CD1c-positive myeloid dendritic cell (primary cell): ENCODE data around the gene EIF4E1B.
"Not testable (repeated sequence)": the region's sequence is repeated elsewhere in the genome, so short reads cannot be mapped to it uniquely, and the experiment has no call there.

Source experiments
- DNase-seq: peaks from one replicate; pipeline ENCODE4 v3.0.0-alpha.2; 2016; ENCODE audit errors: extremely low spot score

Gene EIF4E1B, protein sequence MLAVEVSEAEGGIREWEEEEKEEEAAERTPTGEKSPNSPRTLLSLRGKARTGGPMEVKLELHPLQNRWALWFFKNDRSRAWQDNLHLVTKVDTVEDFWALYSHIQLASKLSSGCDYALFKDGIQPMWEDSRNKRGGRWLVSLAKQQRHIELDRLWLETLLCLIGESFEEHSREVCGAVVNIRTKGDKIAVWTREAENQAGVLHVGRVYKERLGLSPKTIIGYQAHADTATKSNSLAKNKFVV

DNA sequence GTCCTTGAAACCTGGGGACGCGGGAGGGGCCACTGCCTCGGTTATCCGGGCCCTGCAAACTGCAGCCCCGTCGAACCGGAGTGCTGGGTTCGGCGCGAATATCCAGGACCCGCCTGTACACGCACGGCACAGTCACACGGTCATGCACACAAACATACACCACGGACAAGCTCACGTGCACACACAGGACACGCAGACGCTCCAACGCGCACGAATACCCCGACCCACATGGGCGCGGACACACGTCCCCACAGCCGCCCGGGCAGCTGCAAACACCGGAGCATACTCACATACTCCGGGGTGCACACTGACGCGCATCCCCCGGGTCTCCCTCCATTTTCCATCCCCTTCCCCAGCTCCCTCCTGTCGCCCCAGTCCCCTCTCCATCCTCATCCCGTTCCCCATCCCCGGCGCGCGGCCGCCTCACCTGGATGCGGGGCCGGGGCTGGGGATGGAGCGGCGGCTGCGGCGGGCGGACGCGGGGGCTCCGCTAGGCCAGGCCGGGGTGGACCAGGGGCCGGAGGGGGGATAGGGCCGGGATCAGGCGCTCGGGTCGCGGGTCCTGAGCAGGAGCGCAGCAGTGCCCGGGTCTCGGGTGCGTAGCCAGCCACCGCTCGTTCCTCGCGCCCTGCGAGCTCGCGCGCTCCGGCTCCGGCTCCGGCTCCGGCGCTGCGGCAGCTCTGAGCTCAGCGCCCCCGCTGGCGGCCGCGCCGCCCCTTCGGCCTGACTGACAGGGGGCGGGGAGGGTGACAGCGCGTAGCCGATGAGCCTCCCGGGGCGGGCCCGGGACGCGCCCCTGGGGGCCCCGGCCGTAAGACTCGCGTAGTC is at the start of gene EIF4E1B, which contains the start of gene SNCB:
EIF4E1B (plus strand) TSS at position 823 of the 828 bp plus-strand sequence. CDS start 12,113 bp downstream, outside the sequence.
SNCB (minus strand) TSS at position 682 of the 828 bp plus-strand sequence. CDS start 880 bp downstream, outside the sequence.
- DNase-seq = peak; percentile 22

DNA sequence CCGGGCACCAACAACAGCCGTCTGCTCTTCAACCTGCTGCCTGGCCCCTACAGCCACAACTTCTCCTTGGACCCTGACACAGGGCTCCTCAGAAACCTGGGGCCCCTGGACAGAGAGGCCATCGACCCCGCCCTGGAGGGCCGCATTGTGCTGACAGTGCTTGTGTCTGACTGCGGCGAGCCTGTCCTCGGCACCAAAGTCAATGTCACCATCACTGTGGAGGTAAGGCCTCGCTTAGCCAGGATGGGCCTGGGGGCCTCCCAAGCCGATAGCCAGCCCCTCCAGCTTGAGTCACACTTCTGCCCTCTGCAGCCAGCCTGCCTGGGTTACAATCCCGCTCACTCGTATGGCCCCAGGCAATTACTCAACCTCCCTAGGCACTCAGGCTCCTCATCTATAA is 49.1 kb upstream of the EIF4E1B start:
- DNase-seq = no peak

DNA sequence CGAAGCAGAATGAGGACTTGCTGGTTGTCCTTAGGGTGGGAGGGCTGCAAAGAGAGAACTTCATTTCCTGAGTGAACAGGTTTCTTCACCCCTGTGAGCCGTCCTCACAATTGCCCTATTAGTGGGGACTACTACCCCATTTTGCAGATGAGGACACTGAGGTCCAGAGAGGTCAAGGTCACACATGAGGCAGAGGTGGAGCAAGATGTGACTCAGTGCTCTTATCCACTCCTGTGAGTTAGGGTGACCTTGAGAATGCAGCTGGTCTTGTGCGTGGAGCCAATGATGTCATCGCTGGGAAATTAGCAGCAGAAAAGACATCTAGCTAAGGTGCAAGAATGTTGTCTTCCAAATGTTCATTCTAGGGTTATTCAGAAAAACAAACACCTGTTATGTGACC is 47.4 kb upstream of the EIF4E1B start:
- no peak for DNase-seq

DNA sequence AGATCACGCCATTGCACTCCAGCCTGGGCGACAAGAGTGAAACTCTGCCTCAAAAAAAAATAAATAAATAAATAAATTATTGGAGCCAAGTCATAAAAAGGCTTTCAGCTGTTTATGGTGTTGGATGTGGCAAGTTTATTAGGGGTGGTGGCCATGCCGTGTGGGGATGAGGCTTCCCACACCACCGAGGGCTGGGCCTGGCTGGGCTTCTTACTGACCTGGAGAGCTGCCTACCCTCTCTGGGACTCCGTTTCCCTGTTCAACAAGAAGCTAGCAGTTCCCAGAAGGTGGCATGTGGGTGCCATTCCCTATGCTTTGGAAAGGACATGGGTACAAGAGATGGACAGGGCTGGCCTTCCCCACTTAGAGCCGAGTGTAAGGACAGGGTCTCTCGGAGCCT is 43.1 kb upstream of the EIF4E1B start:
- DNase-seq = no peak

DNA sequence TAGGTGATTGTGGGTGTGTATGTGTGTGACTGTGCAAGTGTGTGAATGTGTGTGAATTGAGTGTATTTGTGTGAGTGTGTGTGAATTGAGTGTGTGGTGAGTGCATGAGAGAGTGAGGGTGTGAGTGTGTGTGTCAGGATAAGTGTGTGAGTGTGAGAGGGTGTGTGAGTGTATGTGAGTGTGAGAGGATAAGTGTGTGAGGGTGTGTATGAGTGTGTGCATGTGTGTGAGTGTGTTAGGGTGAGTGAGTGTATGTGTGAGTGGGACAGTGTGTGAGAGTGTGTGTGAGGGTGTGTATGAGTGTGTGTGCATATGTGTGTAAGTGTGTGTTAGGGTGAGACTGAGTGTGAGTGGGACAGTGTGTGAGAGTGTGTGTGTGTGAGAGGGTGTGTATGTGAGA is 42.2 kb upstream of the EIF4E1B start:
- DNase-seq = no peak

DNA sequence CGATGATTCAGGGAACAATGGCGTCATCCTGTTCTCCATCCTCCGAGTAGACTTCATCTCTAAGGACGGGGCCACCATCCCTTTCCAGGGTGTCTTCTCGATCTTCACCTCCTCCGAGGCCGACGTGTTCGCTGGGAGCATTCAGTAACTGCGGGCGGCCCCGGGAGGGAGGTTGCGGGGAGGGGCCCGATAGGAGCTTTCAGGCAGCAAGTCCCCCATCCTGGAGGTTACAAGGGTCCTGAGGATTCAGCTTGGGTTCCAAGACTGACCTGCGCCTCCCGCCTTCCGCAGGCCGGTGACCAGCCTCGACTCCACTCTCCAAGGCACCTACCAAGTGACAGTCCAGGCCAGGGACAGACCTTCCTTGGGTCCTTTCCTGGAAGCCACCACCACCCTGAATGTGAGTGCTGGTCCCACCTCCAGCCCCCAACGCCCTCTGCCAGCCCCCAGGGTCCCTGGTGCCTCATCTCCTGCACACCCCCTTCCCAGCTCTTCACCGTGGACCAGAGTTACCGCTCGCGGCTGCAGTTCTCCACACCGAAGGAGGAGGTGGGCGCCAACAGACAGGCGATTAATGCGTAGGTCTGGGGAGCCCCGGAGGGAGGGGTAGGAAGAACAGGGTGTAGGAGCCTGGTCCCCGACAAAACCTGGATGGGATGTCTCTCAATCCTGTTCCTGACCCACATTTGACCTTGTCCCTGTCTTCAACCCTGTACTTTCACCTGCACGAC is 41.3 kb upstream of the EIF4E1B start:
- DNase-seq = no peak

DNA sequence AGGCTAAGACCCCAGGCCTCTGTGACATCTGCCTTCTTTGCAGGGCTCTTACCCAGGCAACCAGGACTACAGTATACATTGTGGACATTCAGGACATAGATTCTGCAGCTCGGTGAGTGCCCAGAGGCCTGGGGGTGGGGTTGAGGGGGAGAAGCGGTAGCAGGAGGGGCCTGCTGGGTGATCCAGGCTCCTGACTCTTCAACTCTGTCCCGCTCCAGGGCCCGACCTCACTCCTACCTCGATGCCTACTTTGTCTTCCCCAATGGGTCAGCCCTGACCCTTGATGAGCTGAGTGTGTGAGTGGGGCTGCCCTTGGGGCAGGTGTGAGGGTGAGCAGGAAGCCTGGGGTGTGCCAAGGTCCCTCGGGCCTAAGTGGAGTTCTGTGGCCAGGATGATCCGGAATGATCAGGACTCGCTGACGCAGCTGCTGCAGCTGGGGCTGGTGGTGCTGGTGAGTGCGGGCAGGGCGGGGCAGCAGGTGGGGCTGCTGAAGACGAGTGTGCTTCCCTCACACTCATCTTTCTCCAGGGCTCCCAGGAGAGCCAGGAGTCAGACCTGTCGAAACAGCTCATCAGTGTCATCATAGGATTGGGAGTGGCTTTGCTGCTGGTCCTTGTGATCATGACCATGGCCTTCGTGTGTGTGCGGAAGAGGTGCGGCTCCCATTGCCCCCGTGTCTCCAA is 40.3 kb upstream of the EIF4E1B start:
- DNase-seq = no peak

DNA sequence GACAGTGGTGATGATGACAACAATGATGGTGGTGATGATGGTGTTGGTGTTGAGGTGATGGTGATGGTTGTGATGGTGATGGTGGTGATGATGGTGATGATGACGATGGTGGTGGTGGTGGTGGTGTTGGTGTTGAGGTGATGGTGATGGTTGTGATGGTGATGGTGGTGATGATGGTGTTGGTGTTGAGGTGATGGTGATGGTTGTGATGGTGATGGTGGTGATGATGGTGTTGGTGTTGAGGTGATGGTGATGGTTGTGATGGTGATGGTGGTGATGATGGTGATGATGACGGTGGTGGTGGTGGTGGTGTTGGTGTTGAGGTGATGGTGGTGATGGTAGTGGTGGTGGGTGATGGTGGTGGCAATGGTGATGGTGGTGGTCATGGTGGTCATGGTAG is 38.8 kb upstream of the EIF4E1B start:
- not testable (repeated sequence) for DNase-seq

DNA sequence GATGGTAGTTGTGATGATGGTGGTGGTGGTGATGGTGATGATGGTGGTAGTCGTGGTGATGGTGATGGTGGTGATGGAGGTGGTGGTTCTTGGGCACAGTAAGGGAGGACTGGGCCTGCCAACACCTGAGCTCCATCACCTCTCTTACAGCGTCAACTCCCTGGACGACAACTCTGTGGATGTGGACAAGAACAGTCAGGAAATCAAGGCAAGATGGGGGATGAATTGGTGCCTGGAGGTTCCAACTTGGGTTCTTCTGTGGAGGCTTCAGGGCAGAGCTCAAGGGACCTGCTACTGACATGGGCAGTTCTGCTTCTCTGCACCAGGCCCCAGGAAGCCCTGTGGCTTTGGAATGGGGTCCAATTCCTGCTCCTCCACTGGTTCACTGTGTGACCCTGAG is 37.9 kb upstream of the EIF4E1B start:
- DNase-seq = no peak

DNA sequence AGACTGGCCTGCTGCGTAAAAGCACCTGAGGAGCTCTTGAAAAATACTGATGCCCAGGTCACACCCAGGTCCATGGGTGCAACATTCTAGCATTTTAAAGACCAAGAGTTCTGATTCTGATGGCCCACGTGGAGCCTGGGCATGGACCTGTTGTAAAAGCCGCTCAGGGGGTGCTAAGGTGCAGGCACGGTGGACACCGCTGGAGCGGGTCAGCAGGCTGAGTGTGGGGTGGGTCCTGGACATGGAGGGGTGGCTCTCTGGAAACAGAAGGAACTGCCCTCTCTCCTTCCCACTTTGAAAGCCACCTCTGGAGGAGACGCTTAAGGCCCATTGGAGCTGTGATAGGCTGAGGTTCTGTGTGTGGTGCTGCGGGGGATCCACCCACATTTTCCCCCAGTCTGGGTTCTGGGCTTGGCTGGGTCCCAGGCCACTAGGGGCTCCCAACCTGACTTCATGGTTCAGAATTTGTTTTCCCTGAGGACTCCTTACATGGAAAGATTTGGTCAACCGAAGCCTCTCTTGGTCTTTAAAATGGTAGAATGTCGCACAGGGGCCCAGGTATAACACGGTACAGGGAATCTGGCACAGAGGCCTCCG is 37.1 kb upstream of the EIF4E1B start:
- no peak for DNase-seq

DNA sequence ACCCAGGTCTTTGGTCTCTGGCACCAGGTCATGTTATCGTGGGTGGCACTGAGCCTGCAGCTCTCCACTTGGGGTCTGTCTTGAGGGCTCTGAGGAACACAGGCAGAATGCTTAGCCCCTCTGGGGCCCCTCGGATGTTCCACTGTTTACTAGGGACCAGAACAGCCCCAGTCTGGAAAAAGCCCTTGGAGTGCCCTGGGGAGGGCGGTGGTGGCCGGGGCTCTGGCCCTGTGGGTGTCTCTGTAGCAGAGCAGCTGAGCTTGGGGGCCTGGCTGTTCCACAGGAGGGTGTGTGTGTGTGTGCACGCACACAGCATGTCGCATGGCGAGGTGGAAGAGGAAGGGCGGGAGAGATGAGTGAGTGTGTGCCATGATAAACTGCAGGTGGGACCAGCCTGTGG is 35.9 kb upstream of the EIF4E1B start:
- no peak for DNase-seq

DNA sequence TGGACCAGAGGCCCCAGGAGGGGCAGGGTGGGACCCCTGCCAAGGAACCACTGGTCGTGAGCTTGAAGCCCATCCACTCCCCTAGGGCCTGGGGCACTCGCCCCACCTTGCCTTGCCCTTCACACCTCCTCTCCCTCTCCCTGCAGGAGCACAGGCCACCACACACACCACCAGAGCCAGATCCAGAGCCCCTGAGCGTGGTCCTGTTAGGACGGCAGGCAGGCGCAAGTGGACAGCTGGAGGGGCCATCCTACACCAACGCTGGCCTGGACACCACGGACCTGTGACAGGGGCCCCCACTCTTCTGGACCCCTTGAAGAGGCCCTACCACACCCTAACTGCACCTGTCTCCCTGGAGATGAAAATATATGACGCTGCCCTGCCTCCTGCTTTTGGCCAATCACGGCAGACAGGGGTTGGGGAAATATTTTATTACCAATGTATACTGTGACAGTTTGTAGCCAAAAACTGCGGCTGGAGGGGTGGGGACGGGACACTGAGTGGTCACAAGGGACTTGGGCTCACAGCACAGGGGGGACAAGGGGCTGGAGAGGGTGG is 35.0 kb upstream of the EIF4E1B start:
- DNase-seq = no peak

DNA sequence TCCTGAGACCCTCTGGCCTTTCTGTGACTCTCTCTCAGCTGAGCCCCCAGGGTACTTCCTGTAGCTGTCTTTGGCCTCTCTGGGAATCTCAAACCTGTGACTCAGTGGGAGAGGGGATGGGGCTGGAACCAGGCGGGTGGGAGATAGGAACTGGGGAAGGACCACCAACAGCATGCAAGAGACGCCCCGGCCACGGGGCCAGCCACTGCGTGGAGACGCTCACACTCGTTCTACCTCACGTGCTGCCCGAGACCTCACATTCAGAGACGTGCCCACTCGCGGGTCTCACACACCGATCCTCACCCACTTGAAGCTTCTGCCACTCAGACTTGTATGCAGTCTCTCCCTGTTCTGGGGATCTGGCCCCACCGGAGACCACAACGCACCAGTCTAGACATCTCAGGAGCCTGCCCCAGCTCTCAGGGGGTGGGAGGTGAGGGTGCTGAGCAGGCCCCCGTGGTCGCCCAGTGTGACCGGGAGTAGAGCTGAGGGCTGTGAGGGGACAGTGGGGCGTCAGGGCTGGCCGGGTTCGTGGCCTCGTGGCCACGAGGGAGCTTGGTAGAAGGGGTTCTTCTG is 34.3 kb upstream of the EIF4E1B start:
- DNase-seq = no peak

DNA sequence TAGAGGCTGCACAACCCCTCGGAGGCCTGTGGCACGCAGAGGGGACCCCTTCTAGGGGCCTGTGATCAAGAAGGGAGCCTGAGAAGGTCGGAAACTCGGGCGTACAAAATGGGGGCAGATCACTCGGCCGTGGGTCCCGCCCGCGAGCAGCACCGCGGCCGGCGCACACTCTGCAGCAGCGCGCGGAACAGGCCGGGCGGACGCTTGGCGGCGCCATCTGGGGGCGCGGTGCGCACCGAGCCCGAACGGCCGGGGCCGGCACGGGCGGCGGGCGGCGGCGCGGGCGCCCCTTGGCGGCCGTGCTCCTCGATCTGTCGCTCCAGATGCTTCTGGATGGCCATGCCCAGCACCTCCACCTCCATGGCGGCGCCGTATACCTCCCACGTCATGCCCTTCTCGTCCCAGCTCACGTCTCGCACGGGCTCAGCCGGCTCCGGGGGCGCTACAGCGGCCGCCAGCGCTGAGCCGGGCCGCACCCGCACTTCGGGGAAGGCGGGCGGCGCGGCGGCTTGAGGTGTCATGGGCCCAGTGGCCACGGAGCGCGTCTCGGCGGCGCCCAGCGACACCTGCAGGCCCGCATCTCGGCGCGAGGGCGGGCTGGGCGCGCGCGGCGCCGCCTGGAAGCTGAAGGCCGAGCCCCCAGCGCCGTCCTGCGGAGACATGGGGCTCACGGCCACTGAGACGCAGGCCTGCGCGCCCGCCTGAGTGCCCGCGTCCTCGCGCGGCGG is 33.6 kb upstream of the EIF4E1B start:
- DNase-seq = peak; percentile 58

DNA sequence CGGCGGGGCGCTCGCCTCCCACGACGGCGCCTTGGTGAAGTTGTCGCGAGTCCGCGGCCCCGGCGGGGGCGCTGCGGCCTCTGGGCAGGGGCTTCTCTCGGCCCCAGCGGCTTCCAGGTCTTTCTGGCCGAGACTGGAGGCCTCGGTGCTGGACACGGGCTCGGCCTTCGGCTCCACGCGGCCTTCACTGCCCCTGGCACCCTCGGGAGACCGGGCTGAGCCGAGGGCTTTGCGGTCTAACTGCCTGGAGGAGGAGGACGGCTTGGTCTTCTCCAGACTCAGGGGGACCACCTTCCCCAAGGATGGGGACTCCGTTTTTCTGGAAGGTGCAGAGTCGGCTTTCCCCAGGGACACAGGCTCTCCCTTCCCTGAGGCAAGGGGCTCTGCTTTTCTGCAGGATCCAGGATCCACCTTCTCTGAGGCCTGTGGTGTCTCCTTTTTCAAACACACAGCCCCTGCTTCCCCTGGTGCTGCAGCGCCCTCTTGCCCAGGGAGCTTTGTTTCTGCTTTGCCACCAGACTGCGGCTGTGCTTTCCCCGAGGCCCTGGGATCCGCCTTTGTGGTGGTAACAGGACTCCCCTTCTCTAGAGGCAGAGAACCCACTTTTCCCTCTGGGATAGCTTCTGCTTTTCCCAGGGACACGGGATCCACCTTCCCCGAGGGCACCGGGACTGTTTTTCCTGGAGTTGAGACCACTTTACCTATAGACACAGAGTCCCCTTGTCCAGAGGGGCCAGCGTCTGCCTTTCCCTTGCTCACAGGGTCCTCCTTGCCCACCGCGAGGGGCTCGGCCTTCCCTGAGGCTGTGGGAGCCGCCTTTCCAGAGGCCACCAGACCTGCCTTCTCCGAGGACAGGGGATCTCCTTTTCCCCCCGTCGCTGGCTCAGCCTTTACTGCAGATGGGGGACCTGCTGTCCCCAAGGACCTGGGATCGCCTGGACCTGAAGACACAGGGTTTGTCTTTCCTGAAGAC is 32.8 kb upstream of the EIF4E1B start:
- DNase-seq = no peak

DNA sequence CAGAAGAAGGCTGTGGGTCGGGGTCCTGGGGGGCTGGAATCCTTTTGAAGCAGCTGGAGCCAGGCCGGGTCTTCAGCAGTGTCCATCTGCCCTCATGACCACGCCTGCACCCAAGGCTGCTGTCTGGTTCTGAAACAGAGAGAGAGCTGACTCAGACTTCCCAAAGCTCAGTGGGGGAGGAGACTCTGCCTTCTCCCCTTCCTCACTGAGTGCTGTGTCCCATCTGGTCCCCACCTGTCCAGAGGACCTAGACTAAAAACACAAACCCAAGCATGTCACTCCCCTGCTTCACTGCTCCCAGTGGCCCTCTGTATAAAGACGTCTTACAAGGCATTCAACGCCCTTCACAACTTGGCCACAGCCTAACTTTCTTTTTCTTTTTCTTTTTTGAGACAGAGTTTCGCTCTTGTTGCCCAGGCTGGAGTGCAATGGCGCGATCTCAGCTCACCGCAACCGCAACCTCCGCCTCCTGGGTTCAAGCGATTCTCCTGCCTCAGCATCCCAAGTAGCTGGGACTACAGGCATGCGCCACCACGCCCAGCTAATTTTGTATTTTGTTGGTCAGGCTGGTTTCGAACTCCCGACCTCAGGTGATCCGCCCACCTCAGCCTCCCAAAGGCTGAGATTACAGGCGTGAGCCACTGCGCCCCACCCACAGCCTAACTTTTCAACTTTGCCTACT is 30.6 kb upstream of the EIF4E1B start:
- not testable (repeated sequence) for DNase-seq

DNA sequence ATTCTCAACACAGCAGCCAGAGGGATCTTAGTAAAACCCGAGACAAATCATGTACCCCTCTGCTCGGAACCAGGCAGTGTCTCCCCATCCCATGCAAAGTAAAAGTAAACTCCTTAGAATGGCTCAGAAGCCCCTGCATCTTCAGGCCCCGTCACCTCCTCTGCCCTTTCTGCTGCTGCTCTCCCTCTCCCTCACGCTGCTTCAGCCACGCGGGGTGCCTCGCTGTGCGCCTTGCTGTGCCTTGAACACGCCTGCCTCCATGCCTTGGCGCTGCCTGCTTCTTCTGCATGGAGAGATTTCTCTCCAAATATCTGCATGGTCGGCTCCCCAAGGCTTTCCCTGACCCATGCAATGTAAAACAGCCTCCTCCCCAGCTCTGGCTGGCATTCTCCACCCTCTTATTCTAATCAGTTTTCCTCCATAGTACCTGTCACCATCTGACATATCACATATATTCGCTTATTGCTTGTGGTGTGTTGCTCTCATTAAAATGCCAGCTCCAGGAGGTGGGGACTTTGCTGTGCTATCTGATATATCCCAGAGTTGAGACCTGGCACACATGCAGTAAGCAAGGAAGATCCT is 28.5 kb upstream of the EIF4E1B start:
- no peak for DNase-seq

DNA sequence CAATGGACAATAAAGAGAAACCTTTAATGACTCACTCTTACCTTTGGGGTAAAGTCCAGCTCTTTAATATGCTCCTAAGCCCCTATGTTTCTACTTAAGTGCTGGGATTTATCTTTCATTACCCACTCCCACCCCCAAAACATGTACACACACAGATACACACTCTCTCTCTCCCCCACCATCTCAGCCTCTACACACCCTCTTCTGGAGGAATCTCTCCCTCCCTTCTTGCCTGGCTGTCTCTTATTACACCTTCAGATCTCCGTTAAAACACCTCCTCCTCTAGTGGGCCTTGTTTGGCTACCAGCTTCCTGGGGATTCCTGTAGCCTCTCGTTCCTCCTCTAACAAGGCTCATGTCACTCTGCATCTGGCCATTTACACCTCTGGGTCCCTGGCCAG is 27.4 kb upstream of the EIF4E1B start:
- DNase-seq = no peak
